Measurements from ENCODE around the gene CFAP100.

GRCh38 chr3:126448893-126449180 lies 54.1 kb downstream of the CFAP100 start:
- TF ChIP-seq, protein P1, sequence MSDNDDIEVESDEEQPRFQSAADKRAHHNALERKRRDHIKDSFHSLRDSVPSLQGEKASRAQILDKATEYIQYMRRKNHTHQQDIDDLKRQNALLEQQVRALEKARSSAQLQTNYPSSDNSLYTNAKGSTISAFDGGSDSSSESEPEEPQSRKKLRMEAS (CRISPR knock-in tag; IDR thresholded peaks at IDR 0.05), result no peak
- no peak for TF ChIP-seq NFYB (IDR thresholded peaks at IDR 0.05; ENCODE audit: extremely low read depth, insufficient read length)
- no peak for TF ChIP-seq KLF16 (IDR thresholded peaks at IDR 0.05)
- TF ChIP-seq CSDE1 (IDR thresholded peaks at IDR 0.05), result no peak
- no peak for TF ChIP-seq EZH2 (IDR thresholded peaks at IDR 0.05; ENCODE audit: borderline replicate concordance, low read depth, low read length)
- TF ChIP-seq, protein P2, sequence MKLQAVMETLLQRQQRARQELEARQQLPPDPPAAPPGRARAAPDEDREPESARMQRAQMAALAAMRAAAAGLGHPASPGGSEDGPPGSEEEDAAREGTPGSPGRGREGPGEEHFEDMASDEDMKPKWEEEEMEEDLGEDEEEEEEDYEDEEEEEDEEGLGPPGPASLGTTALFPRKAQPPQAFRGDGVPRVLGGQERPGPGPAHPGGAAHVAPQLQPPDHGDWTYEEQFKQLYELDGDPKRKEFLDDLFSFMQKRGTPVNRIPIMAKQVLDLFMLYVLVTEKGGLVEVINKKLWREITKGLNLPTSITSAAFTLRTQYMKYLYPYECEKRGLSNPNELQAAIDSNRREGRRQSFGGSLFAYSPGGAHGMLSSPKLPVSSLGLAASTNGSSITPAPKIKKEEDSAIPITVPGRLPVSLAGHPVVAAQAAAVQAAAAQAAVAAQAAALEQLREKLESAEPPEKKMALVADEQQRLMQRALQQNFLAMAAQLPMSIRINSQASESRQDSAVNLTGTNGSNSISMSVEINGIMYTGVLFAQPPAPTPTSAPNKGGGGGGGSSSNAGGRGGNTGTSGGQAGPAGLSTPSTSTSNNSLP (IDR thresholded peaks at IDR 0.05; ENCODE audit: borderline replicate concordance, low read depth, low read length), result no peak
- no peak for TF ChIP-seq KDM1A (IDR thresholded peaks at IDR 0.05)
- no peak for TF ChIP-seq POLR2G (IDR thresholded peaks at IDR 0.05; ENCODE audit: low read depth, low read length)
- TF ChIP-seq ZBTB40 (IDR thresholded peaks at IDR 0.05), result no peak
- no peak for TF ChIP-seq ZBTB40 (CRISPR knock-in tag; IDR thresholded peaks at IDR 0.05)
- TF ChIP-seq TSHZ1 (CRISPR knock-in tag; IDR thresholded peaks at IDR 0.05), result no peak
- no peak for TF ChIP-seq PPARD (CRISPR knock-in tag; IDR thresholded peaks at IDR 0.05)
- no peak for TF ChIP-seq RFX7 (CRISPR knock-in tag; IDR thresholded peaks at IDR 0.05)

Data from K562 (cell line).